CD4-positive, alpha-beta T cell treated with Interleukin-6 for 4 hours (primary cell): ENCODE results near the gene RANBP3.
"Not testable (repeated sequence)": the region's sequence is repeated elsewhere in the genome, so short reads cannot be mapped to it uniquely, and the experiment has no call there.

ENCODE experiments used
- DNase-seq: peaks from one replicate; pipeline ENCODE4 v3.0.0-alpha.2; 2020; ENCODE audit warnings: mixed read lengths

The RANBP3 gene, protein sequence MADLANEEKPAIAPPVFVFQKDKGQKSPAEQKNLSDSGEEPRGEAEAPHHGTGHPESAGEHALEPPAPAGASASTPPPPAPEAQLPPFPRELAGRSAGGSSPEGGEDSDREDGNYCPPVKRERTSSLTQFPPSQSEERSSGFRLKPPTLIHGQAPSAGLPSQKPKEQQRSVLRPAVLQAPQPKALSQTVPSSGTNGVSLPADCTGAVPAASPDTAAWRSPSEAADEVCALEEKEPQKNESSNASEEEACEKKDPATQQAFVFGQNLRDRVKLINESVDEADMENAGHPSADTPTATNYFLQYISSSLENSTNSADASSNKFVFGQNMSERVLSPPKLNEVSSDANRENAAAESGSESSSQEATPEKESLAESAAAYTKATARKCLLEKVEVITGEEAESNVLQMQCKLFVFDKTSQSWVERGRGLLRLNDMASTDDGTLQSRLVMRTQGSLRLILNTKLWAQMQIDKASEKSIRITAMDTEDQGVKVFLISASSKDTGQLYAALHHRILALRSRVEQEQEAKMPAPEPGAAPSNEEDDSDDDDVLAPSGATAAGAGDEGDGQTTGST

DNA sequence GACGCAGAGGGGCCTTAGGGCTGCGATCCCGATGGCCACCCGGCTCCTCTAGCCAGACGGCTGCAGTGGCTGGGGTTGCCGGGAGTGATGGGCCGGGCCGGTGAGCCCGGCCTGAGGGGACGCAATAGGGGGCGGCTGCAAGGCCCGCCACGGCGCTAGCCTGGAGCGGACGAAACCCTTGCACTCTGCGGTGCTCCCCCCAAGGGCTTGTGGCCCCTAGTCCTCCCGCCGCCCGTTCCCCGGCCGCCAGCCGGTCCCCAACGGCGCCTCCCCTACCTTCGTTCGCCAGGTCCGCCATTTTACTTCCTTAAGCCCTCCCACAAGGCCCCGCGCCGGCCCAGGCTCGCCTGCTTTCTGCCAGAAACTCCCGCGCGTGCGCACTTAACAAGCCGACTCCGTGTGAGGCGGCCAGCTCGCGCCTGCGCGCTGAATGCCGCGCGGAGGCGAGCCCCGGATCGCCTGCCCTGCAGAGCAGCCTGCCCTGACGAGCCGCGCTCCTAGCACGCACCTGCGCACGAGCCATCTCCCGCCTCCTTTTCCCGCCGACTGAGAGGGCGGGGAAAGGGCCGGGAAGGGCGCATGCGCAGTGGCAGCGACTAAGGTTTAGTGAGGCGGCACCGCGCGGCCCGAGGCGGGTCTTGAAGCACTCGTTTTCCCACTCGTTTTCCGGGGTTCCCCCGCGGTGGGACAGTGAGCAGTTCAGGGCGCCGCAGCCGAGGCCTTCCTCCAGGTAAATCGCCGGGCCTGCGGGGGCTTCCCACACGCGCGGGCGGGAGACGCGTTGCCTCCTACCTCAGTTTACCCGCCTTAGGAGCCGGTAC is at the start of gene RANBP3:
RANBP3 (minus strand) TSS at position 356 of the 821 bp plus-strand sequence; CDS start at position 298, 58 bp downstream.
- DNase-seq, result peak; percentile 99

DNA sequence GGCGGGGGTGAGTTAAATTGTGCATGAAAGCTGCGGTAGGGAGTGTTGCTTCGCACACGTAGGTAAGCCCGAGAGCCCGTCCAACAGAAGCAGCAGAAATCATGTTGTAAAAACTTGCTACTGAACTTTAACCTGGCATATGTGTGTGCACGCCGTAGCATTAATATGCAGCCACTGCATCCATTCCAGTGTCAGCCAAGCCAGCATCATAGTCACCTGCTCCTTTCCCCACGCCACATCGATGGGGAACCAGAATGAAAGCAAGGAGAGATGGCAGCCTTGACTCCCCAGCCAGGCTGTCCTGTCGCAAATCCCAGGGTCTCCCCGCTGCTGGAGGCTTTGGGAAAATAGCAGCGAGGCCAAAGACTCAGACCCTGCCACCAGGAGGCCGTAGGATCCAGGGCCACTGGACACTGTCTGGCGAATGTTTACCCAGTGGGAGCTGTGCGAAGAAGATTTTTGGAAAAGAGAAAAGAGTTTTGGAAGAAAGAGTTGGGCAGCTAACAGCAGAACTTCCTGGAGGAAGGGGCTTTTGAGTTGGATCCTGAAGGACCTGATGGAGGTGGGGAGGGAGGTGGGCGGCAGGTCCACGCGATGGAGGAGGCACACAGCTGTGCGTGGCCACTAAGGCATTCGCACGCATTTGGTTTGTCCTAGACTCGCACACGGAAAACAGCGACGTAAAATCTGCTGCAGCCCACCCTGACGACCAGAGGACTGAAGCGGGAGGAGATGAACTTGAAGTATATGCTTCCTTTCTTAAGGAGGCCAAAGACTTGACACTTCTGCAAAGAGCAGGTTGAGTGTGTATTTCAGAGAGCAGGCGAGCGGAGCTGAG is 48.7 kb upstream of the RANBP3 start:
- DNase-seq, result no peak

DNA sequence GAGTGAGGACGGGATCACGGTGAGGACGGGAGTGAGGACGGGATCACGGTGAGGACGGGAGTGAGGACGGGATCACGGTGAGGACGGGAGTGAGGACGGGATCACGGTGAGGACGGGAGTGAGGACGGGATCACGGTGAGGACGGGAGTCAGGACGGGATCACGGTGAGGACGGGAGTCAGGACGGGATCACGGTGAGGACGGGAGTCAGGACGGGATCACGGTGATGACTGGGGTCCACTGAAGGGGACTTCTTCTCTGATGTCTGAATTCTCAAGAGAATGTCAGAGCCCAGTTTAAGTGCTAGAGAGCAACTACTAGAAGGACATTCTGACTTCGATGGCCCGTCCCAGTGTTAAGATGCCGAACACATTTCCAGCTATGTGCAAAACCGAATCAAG is 46.8 kb upstream of the RANBP3 start:
- not testable (repeated sequence) for DNase-seq

DNA sequence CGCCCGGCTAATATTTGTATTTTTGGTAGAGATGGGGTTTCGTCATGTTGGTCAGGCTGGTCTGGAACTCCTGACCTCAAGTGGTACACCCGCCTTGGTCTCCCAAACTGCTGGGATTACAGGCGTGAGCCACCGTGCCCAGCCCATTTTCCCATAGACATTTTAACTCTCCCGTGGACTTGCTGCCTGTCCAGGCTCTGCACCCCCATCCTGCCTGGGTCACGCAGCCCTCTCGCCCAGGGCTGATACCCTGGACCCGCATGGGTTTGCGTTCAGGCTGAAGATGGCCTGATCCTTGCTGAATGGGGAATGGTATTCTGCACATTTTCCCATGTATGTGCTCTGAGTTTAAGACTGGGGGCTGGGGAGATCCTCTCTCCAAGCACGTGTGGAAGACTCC is 46.0 kb upstream of the RANBP3 start:
- DNase-seq, result no peak

DNA sequence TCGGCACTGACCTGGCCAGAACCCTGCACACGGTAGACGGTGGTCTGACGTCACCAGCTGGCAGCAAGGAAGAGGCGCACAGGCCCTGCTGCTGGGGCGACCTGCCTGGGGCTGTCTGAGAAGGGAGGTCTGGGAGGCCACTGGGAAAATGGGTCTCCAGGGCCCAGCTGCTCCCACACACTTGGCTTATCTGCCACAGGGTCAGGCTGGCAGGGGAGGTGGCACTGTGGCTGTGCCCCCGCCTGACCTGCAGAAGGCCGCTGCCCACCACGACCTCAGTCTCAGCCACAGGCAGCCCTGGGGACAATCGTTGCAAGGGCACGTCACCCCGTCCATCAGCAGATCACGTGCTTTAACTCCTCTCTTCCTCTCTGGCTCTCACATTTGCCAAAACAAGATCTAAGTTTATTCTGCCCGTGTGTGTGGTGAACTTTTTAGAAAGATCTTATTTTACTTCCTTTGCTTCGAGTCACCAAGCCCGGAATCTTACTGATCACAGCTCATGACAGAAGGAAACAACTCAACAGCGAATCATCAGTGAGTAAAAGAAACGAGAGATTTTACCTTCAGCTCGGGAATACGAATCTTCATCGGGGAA is 45.2 kb upstream of the RANBP3 start:
- DNase-seq, result no peak

DNA sequence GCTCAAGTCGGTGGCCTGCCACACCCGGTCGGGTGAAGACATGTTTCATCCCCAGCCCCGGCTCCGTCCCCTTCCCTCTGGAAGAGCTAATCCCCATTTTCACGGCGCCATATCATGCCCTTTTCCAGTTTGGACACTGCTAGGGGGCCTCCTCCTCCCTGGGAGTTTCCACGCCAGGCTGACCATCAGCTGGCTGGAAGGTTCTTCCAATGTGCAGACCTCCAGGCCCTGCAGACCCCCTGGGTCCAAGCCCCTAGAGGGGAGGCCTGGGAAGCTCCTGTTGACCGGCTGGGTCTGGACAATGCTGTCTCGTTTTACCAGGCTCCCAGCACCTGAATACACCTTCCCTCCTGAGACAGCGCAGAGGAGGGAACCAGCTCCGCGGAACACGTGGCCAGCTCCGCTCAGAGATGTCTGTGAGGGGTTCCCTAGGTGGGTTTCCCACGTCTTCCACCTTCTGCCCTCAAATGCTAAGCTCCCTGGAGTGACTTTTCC is 44.7 kb upstream of the RANBP3 start:
- DNase-seq, result no peak

DNA sequence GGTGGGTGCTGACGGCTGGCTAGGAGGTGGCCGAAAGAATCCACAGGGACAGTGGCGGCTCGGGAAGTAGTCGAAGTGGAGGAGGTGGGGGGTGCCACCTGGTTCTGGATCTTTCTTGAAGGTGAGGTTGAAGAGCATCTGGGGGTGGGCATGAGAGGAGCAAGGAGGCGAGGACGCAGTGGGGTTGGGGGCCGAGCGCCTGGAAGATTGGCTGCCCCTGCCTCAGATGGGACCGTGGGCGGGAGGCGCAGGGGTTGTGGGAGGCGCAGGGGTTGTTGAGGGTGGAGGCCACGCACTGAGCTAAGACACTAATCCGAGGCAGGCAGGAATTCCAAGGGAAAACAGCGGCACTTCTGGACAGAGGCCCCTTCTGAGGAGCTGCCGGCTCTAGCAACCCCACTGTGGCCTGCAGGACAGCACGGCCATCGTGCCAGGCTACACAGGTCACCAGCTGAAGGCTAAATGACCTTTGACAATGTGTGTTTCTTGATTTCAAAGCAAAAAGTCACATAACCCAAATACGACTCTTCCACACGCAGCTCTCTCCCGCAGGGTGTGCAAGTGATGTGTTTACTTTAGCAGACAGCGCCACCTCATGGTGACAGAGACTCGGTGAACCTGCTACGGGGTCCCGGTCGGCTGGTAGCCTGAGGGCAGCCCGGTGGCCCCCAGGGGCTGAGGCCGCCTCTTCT is 44.1 kb upstream of the RANBP3 start:
- DNase-seq, result peak; percentile 85

DNA sequence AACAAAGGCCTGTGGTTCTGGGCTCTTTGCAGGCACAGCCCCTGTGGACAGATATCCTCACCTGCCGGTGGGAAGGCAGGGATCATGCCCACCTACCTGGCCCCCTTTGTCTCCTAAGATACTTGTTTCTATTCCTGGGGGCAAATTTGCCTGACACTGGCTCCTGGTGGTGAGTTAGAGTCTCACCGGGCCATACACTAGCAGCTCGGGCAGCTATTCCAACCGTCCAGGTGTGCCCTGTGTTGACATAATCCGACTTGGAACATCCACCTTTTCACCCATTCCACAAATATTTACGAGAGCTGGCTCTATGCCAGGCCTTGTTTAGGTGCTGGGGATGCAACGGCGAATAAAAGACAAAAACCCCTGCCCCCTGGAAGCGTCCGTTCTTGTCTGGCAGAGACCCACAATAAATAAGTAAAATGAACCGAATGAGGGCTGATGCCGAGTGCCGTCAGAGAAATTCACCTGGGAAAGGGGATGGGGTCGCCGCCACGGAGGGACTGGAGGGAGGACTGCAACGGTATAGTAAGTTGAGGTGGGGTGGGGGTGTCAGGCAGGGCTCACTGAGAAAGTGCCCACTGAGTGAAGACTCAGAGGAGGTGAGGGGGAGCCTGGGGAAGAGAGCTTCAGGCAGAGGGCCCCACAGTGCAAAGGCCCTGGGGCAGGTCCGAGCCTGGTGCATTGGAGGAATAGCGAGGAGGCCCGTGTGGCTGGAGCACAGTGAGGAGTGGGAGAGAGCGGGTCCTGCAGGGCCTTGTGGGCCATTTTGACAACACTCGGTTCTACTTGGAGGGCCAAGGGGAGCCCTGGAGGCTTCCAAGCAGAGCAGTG is 43.2 kb upstream of the RANBP3 start:
- no peak for DNase-seq

DNA sequence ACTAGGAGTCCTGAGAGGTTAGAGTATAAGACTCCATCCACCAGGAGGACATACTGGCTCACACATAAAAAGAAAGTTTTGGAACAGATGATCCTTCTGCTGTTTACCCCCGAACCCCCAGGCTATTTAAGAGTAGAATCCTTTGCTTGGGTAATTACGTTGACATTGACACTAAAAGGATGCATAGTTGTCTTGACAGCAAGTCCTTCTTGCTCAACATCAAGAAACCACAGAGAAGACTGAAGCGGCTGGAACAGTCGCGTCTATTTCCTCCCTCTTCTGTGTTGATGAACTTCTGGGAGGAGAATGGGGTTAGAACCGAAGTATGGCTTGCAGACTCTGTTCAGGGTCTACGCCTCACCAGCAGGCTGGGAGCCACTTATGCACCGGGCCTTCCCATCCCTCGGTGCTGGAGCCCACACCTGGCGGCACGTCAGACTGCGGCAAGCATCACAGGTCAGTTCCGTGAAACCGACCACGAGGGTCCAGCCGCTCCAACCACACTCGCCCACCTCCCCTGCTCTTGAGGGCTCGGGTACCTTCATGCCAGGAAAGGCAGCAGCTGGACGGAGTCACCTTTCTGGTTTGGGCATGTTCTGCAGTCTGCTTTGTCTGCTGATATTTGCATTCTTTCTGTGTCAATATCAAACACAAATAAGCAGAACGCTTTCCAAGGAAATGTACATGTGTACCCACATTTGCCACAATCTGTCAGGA is 42.4 kb upstream of the RANBP3 start:
- DNase-seq, result peak; percentile 15

DNA sequence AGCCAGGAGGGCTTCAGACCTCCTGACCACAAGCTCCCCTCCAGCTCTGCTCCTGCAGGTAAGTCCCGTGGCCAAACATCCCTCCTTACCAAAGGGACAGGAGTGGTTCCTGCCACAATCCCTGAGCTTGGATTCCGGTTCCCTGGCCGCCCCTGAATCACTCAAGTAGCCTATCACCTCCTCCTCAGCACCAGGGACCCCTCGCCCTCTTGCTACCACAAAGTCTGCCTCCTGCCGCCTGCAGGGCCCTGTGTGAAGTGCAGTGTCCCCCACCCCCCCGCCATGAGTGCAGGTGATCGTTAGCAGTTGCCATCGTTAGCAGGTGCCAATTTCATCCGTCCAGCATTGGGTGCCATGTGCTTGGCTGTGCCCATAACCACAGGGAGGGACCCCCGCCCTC is 40.8 kb upstream of the RANBP3 start:
- DNase-seq, result no peak

DNA sequence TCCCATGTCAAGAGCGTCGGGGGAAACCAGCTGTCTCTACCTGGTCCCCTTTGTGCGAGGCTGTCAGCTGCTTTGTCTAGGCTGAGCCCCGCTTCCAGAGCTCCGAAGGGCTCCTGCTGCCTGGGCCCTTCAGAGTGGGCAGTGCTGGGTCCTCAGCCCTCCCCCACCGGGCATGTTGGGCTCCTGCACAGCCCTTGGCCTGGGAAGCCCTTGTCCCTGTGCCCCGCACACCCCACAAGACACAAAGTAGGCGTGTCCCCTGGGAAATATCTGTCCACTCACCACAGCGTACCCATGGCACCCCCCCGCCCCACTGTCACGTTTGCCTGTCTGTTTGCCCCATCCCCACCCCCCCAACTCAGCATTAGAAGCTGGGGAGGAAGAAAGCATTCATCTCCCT is 39.6 kb upstream of the RANBP3 start:
- no peak for DNase-seq

DNA sequence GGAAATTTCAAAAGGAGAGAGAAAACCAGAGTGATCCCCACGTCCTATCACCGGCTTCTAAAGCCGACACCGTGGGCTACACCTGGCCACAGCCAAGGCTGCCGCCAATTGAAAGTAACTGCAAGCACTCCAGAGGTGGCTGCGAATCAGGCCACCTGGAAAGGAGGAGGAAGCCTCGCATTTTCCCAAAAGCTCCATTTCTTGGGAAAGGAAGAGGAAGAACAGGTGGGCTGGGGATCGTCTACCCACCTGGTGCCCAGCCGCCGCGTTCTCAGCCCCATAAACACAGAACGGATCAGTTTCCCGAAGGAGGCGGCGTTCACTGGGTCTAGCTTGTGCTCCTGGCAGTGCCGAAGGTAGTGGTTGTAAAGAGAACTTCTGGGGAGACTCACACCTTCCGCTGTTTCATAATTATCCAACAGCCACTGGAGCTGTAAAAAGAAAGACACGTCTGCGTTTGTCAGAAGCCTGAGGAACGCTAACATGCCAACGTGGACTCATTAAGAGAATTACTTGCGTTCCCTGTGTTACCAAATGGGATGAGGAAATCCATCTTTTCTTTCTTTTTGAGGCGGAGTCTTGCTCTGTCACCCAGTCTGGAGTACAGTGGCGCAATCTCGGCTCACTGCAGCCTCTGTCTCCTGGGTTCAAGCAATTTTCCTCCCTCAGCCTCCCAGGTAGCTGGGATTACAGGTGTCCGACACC is 38.1 kb upstream of the RANBP3 start:
- no peak for DNase-seq

DNA sequence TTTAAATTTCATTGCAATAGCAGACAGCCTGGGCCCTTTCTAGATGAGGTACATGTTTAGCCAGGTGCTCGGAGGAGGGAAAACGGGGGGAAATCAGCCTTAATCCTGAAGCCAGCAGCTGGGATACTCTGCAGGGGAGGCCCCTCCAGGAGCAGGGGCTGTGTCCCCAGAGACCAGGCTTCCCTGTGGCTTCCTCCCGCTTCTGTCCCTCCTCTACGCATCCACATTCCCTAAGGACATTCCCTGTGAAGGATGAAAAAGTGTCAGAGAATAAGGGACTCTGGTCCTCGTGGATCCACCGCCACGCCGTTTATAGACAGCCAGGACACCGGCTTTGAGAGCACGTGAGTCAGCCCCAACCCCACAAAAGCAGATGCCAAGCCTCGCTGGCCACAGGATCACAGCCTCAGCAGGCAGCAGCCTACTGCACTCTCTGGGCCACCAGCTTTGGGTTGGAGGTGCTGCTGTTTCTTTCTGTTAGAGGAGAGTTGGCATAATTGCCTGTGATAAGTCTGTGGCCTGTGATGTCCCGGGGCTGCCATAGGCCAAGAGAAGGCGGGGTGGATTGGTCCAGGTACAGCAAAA is 36.7 kb upstream of the RANBP3 start:
- no peak for DNase-seq

DNA sequence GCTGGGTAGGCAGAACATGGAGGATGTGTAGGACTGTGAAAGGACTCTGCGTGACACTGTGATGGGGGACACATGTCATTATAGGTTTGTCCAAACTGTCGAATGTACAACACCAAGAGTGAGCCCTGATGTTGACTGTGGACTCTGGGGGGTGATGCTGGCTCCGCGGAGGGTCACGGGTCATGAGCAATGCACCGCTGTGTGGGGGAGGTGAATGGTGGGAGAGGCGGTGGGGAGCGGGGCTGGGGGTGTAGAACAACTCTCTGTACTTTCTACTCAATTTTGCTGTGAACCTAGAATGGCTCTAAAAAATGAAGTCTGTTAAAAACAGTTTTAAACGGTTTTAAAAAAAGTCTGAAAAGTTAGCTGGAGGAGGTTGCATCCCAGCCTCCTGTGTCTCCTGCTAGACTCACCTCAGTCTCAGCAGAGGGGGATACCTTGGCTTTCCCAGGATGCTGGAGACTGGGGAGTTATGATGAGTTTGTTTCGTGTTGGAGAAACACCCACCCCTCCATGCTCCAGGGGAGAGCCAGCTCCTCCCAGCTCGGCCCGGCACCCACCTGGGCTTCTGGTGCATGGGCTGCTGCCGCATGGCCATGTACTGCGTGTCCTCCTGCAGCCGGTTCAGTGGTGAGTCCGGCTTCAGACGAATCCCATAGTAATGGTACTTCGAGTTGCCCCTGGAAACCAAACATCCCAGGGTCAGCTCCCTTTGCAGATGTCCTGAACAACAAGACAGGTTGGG is 34.7 kb upstream of the RANBP3 start:
- no peak for DNase-seq

DNA sequence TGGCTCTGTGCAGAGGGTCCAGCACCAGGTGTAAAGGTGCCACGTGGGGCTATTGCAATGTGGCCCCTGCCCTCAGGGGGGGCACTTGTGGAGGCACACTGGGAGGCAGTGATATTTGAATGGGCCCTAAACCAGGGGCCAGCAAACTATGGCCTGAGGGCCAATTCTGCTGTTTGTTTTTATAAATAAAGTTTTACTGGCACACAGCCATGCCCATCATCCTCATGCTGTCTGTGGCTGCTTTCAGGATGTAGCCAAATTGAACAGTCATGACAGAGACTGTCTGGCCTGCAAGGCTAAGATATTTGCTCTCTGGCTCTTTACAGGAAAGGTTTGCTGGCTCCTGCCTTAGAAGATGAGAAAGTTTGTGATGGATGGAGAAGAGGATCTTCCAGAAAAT is 33.9 kb upstream of the RANBP3 start:
- DNase-seq, result no peak

DNA sequence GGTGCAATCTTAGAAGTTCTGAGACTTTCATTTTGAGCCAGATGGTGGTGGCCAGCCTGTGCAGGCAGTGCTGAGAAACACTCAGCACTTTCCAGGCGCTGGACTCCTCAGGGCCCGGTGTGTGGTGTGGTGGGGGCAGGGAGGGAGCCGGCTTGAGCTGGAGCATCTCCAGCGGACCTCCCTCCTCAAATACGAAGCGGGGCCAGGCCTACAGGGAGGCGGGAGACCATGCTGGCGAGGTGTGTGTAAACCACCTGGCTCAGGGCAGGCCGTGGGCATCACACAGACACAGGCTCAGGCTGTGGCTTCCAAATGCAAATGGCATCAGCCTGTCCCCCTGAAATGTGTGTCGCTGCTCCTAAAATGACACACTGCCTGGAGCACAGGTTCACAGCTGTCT is 33.3 kb upstream of the RANBP3 start:
- DNase-seq, result no peak

DNA sequence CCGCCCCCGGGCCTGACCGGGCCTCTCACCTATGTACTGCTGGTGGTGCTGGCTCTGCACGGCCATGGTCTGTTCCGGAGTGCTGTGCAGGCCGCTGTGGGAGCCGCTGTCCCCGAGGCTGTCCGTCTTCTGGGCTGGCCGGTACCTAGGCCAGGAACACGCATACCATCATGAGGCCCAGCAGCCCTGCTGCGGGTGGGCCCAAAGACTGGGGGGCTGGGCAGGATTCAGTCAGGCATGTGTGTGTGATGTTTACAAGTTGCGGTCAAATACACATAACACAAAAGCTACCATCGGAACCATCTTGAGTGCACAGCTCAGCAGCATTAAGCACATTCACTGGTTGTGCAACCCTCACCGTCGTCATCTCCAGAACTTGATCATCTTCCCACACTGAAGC is 32.2 kb upstream of the RANBP3 start:
- DNase-seq, result no peak

DNA sequence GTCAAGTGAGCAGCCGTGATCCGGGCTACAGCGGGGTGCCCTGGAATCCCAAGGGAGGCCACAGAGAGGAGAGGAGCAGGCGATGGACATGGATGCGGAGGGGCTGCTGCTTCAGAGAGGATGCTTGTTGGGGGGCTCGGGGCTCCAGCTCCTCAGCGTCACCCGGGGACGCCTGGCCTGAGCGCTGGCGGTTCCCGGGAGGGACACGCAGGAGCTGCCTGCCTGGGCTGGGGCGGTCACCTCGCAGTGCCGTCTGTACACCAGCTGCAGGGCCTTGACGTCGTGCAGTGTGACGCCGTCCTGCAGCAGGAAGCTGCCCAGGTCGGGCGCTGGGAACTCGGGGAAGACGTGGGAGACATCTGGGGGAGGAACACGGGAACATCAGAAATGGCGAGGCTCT is 29.9 kb upstream of the RANBP3 start:
- no peak for DNase-seq
